NOMO-1 treated with dmso at 0.1 percent for 144 hours (cell line): ENCODE measurements around the gene TLR10.
"Not testable (repeated sequence)": the region's sequence is repeated elsewhere in the genome, so short reads cannot be mapped to it uniquely, and the experiment has no call there.

ENCODE experiments used
- DNase-seq: peaks from one replicate; lab custom pipeline; 2025; ENCODE audit not compliant: unreplicated experiment; lab: John Stamatoyannopoulos, UW

TLR10 gene

GRCh38 chr4:38782452-38783108 lies at the start of gene TLR10:
TLR10 (minus strand) TSS chr4:38782990; CDS start chr4:38775590, 7,400 bp downstream.
- DNase-seq: peak; percentile 27

GRCh38 chr4:38832206-38832605 lies 49.4 kb upstream of the TLR10 start:
- no peak for DNase-seq

- no peak for DNase-seq
Measured at GRCh38 chr4:38831653-38832052, 48.9 kb upstream of the TLR10 start.

DNA sequence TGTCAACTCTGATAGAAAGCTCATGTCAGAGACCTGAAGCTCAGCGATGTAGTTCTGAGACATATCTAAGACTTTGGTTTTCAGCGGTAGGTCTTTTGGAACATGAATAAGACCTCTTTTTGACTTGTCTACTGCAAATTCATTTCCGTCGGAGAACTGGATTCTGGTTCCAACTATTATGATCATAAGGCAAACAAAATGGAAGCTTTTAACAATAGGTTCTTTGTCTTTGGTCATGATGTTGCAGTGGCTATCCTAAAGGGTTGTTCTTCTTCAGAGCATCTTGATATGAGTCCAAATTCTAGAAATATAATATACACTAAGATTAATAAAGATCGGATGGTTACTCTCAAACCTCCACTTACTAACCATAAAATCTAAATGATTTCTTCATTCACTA lies 46.4 kb upstream of the TLR10 start:
- no peak for DNase-seq

GRCh38 chr4:38823766-38824165 lies 41.0 kb upstream of the TLR10 start:
- no peak for DNase-seq

DNA sequence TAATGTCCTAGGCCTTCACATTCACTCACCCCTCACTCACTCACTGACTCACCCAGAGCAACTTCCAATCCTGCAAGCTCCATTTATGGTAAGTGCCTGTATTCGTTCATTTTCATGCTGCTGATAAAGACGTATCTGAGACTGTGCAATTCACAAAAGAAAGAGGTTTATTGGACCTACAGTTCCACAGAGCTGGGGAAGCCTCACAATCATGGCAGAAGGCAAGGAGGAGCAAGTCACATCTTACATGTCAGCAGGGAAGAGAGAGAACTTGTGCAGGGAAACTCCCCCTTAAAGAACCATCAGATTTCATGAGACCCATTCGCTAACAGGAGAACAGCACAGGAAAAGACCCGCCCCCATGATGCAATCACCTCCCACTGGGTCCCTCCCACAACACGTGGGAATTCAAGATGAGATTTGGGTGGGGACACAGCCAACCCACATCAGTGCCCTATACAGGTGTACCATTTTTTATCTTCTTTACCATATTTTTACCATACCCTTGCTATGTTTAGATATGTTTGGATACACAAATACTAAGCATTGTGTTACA lies 40.0 kb upstream of the TLR10 start:
- no peak for DNase-seq

GRCh38 chr4:38821739-38822138 lies 38.9 kb upstream of the TLR10 start:
- DNase-seq: no peak

DNA sequence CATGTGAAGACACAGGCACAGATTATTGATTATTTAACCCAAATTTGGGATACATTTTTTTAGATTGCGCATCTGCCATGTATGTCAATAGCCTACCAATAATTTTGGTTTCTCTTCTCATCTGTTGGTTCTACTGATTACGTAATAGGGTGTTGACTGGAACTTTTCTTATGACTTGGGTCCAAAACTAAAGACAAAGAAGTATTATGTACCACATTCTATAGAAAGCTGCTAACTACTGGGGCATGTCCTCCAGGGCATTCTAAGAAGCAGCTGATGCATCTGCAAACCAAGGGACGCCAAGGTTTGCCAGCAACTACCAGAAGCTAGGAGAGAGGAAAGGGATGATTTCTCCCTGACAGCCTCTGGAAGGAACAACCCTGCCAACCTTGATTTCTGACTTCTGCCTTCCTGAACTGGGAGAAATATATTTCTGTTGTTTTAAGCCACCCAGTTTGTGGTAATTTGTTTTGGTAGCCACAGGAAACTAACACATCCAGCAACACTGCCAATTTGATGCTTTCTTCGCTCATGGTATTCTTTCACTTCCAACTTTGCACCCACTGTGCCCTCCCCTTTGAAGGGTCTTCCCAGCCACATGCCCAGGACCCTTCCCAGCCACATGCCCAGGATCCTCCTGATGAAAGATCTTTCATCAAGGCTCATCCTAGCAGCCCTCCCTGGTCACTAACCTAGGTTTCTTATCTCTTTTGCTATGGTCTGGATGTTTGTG lies 37.7 kb upstream of the TLR10 start:
- DNase-seq: no peak

DNA sequence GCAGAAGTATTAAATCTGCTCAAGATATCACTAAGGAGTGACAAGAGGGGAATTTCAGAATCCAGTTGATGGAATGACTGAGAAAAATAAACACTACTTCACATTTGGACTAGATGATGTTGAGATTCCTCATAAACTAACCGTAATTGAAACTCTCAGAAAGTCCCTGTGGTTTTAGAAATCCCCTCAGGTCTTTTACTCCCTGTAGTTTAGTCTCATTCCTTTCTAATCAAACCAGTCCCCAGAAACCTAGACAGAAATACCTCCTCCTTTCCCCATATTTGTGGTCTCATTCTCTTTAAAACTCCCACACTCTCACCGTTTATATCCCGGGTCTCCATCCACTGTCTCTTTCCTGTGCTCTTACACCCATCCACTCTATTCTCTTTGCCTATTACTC lies 36.8 kb upstream of the TLR10 start:
- no peak for DNase-seq

GRCh38 chr4:38818441-38818976 lies 35.7 kb upstream of the TLR10 start:
- no peak for DNase-seq

DNA sequence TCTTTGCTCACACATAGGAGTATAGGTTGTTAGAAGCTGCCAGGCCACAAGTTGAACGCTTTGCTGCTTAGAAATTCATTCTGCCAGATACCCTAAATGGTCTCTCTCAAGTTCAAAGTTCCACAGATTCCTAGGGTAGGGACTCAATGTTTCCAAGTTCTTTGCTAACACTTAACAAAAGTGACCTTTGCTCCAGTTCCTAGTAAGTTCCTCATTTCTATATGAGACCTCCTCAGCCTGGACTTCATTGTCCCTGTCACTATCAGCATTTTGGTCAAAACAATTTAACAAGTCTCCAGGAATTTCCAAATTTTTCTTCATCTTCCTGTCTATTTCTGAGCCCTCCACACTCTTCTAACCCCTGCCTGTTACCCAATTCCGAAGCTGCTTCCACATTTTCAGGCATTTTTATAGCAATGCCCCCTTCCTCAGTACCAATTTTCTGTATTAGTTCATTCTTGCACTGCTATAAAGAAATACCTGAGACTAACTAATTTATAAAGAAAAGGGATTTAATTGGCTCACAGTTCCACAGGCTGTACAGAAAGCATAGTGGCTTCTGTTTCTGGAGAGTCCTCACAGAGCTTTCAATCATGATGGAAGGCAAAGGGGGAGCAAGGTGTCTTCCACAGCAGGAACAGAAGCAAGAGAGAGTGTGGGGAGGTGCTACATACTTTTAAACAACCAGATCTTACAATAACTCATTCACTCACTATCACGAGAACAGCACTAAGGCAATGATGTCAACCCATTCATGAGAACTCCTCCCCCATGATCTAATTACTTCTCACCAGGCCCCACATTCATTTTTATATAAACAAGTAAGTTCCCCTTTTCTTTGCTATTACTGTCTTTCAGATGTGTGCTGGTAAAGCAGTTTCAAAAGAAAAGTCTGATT lies 33.3 kb upstream of the TLR10 start:
- DNase-seq: peak; percentile 82

GRCh38 chr4:38814386-38814785 lies 31.6 kb upstream of the TLR10 start:
- DNase-seq: no peak

GRCh38 chr4:38811297-38811696 lies 28.5 kb upstream of the TLR10 start:
- DNase-seq: no peak

DNA sequence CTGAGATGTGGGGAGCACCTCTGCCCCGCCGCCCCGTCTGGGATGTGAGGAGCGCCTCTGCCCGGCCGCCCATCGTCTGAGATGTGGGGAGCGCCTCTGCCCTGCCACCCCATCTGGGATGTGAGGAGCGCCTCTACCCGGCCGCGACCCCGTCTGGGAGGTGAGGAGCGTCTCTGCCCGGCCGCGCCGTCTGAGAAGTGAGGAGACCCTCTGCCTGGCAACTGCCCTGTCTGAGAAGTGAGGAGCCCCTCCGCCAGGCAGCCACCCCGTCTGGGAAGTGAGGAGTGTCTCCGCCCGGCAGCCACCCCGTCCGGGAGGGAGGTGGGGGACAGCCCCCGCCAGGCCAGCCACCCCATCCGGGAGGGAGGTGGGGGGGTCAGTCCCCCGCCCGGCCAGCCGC lies 24.7 kb upstream of the TLR10 start:
- DNase-seq: not testable (repeated sequence)

GRCh38 chr4:38806251-38806650 lies 23.5 kb upstream of the TLR10 start:
- DNase-seq: not testable (repeated sequence)

DNA sequence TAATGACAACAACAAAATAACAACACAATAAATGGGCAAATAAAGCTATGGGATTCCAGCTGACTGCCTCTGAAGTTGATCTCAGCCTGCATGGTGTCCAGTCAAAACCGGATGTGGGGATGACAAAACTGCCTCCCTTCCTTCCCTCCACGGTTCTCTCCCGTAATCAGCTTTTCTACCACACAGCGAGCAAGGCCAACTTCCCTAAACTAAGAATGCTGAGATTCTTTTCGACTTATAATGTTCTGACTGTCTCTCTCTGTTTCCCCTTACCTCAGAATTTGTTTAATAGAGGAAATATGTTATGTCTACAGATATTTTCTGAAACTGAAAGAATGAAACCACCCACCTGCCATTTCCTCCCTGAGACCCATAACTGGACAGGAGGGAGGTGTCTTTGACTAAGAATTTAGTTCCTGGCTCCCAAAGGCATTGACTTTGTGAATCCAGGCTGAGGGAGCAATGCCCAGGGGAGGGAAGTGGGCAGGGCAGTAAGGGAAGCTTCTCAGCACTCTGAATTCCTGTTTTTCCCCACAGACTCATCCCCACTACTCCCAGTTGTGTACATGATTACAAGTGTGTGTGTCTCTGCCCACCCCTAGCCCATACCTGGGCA lies 22.8 kb upstream of the TLR10 start:
- DNase-seq: peak; percentile 73

DNA sequence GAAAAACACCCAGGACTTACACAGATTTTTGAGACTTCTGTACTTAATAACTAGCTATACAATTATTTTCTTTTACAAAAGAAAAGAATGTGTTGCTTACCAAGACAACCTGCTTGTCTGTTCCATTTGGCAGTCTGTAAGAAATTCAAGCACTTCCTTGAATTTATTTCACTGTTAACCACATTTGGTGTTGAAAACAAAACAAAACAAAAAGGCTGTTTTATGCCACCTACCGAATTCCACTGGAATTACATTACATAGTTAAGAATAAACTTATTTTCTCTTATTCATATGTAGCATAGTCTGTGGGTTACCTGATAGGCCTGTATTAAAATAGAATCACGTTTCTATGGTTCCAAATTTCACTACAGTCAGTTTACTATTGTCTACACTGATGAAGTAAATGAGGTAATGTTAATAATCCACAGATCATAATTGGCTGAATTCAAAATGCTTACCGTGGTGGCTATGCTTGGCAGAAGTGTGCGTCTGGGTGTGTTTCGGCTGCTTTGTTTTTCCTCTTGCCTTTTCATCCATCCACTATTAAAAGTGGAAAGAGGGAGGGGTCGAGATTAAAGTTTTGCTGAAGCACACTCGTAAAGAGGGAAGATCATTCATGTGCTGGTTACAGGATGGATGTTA lies 22.0 kb upstream of the TLR10 start, which contains the start of gene TLR1:
TLR1 (minus strand) TSS at position 138 of the 642 bp plus-strand sequence. CDS start 5,960 bp downstream, outside the sequence.
- DNase-seq: peak; percentile 40

- DNase-seq: no peak
Measured at GRCh38 chr4:38803833-38804653, 21.3 kb upstream of the TLR10 start.
